ENCODE measurements around the gene CD84.
"Not testable (repeated sequence)": the region's sequence is repeated elsewhere in the genome, so short reads cannot be mapped to it uniquely, and the experiment has no call there.

The CD84 gene

GRCh38 chr1:160579216-160579701, at the start of gene CD84:
TSS of gene CD84 (minus strand) at chr1:160579496. CDS start at chr1:160579437, 59 bp downstream.
- DNase-seq (ENCODE audit: low spot score) = no peak

DNA sequence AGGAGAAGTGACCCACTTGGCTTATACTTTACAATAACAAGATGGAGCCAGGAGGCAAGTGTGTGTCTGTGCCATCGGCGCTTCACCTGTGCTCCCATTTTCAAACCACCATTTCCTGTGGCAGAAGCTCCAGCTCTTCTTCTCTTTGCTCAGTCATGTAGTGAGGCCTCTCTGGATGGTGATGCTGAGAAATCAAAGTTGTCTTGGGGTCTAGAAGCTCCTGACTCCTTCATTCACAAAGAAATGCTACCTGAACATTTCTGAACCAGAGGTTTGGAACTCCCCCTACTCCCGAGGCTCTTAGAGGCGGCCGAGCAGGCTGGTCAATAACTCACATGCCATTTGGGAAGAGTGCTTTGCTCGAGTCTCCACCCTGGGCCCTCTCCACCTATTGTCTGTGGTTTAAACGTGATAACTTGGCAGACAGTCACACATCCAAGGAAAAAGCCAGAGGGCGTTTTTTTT, 49.5 kb upstream of the CD84 start:
- DNase-seq (ENCODE audit: low spot score) = no peak

DNA sequence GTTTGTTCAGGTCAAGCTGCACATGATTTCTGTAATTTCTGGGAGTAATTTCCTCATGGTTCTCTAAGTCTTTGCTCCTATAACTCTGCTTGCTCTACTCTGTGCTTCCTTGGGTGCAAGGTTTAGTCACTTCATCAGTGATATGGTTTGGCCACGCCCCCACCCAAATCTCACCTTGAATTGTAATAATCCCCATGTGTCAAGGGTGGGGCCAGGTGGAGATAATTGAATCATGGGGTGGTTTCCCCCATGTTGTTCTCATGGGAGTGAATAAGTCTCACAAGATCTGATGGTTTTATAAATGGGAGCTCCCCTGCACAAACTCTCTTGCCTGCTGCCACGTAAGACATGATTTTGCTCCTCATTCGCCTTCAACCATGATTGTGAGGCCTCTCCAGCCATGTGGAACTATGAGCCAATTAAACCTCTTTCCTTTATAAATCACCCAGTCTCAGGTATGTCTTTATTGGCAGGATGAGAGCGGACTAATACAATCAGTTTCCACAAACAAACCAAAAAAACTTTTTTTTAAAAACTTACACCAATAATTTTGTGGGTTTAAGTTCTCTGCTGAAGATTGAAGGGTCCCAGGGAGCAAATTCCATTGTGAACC, 48.5 kb upstream of the CD84 start:
- not testable (repeated sequence) for DNase-seq (ENCODE audit: low spot score)

- no peak for DNase-seq (ENCODE audit: low spot score)
Observed at GRCh38 chr1:160626509-160627342, 47.4 kb upstream of the CD84 start.

DNA sequence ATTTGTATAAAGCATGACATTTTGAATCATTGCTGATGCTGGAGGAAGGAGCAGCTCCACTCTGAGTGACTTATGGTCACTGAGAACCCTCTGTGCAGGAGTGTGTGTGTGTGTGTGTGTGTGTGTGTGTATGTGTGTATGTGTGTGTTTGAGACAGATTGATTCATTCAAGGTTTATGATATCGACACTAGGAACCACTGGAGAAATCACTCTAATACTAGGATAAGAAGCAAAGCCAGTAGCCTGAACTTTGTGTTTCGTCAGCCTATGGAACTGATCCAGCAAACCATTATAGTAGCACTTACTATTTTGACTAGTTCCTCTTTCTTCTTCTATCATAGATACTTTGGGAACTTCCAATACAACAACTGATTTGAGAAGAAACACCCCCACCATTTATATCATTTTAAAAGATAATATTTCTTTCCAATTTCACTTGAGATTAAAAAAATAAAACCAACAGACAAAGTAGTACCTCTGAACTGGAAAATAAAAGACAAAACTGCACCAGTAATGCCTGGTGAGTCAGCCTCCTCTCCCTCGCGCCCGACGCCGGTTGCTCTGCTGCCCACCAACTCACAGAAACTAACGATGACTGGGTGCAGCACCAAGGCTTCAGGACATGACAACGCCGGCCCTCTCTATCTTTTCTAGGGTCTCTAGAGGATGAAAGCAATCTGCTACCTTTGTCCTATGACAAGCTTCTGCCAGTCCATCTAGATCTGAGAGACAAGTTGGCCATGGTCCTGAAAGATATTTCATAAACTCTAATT, 46.6 kb upstream of the CD84 start:
- DNase-seq (ENCODE audit: low spot score) = no peak

- no peak for DNase-seq (ENCODE audit: low spot score)
Observed at GRCh38 chr1:160625321-160625720, 46.0 kb upstream of the CD84 start.

GRCh38 chr1:160624464-160624863, 45.2 kb upstream of the CD84 start:
- no peak for DNase-seq (ENCODE audit: low spot score)

DNA sequence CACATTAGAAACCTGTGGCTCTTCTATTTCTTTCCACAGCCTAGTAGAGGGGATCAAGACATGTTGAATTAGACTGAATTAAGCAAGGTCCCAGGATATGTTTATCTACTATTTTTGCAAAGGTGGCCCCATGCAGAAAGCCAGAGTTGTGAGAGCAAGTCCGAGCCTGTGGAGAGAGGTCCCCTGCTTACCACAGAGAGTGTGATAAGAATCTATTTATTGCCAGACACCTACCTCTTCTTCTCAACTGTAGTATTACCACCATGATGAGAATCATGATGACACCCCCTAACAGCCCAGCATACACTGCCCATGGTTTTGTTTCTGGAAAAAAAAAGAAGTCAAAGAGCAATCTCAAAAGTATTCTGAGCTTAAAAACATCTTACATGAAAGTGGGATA, 44.6 kb upstream of the CD84 start:
- DNase-seq (ENCODE audit: low spot score) = no peak

GRCh38 chr1:160623227-160623633, 43.9 kb upstream of the CD84 start:
- DNase-seq (ENCODE audit: low spot score) = no peak

- DNase-seq (ENCODE audit: low spot score) = no peak
Observed at GRCh38 chr1:160622501-160623226, 43.4 kb upstream of the CD84 start.

DNA sequence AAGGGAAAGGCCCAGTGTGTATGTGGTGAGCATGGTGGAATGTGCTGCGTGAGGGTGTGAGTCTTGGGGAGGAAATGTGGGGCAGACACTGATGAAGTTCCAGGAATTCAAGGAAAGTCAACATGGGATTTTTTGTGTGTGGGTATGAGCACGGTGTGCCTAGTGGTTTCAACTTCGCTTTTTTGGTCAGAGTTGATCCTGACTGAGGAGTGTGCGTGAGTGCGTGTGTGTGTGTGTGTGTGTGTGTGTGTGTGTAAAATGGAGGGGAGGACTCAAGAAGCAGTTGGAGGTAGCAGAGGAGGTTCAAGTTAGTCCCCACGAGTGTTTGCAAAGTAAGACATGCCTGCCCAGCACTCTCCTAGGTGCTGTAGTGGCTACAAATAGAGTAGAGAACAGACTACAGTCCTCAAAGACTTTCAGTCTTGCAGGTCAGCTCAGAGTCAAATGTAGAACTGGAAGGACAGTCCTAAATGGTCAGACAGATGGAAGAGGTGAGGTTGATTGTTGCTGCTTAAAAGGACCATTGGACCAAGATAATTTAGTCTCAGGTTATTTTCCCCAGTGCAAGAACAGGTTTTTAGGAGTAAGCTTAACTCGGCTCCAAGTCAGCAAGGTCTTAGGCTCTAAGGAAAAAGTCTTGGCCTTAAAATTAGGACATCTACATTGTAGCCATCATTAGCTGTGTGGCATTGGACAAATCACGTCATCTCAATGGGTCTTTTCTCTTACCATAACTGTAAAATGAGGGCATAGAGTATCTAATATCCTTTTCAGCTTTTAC, 42.5 kb upstream of the CD84 start:
- DNase-seq (ENCODE audit: low spot score) = no peak

- no peak for DNase-seq (ENCODE audit: low spot score)
Observed at GRCh38 chr1:160620942-160621632, 41.8 kb upstream of the CD84 start.

DNA sequence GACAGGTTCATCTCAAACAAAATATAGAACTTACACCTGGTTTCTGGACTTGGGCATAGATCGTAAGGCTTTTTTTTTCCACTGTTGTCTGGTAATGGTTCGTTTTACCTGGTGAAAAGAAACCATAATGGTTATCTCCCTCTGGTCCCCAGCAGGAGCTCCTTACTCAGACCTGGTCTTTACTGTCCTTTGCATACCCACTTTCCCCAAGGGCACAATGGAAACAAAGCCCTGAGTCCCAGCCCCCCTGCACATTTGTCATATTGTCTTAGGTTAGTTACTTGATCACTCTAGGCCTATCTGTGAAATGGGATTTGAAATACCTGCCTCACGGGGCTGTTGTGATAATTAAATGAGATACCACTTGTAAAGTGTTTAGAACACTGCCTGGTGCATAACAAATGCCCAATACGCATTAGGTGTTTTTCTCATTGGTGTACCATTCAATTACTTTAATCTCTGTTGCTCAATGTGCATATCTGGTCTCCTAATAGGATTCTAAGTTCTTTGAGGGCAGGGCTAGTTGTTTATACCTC, 40.5 kb upstream of the CD84 start:
- no peak for DNase-seq (ENCODE audit: low spot score)

- peak; percentile 29 for DNase-seq (ENCODE audit: low spot score)
Observed at GRCh38 chr1:160618763-160619274, 39.5 kb upstream of the CD84 start.

- DNase-seq (ENCODE audit: low spot score) = no peak
Observed at GRCh38 chr1:160618327-160618726, 39.0 kb upstream of the CD84 start.

GRCh38 chr1:160615660-160616059, 36.4 kb upstream of the CD84 start:
- no peak for DNase-seq (ENCODE audit: low spot score)

- DNase-seq (ENCODE audit: low spot score) = no peak
Observed at GRCh38 chr1:160614410-160614809, 35.1 kb upstream of the CD84 start.

DNA sequence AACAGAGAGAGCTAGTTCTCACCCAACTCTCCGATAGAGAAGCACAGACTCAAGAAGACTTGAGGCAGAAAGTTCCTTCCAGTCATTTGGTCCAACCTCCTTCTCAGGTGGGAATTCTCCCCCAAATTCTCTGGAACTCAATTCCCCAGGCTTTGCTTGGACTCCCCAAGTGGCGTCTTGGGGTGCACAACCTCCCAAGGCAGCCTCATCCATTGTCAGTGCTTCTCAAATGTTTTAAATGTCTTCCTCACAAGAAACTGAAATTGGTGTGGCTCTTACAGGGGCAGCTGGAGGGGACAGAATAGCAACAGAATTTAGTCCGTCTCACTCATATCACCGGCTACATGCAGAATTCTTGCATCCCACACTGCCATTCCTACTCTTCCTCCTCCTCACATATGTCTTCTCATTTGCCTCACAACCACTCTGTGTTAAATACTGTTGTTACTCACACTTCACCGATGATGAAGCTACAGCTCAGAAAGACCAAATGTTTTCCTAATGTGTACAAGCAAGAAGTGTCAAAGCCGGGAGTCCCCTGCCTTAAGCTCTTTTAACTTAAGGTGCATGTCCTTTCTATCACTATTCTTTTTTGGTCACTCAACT, 33.4 kb upstream of the CD84 start:
- DNase-seq (ENCODE audit: low spot score) = no peak

DNA sequence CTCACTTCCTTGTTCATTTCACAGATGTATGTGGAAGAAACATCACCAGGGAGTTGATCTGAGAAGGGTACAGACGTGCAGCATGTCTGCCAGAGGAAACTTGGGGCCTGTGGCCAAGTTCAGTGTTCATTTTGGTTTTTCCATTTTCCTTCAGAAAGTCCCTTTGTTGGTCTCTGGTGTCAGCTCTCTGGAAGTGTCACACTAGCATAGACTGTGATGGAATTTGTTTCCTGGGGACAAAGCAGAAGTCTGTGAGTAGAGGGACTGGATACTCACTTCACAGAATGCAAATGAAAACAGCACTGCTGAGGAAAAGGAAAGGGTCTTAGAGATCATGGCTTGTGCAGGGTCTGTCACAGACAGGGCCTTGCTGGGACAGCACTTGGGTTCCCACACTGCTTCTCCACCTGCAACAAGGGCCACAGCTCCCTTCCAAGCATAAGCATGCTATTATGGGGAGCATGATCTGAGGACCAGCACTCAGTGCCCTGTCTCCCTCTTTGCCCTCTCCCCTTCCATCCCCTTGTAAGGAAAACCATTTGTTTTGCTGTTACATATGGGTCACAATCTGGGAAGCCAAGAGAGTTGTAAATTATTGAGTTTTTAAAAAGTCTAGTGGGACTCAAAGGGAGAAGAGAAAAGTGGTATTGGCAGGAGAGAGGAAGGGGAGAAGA, 31.4 kb upstream of the CD84 start:
- DNase-seq (ENCODE audit: low spot score) = no peak
